SU-DHL-6 (cell line): ENCODE data around the gene C1QL2.

Source experiments
- H2AFZ ChIP-seq: fragments of 200-600 bp; sonication (generic); 2 replicates; pipeline ENCODE4 v1.6.1; 2014; ENCODE audit warnings: low read depth, mild to moderate bottlenecking, moderate library complexity, mixed read lengths, antibody characterized with exemption, low read length; ENCODE audit not compliant: severe bottlenecking
- H3F3A ChIP-seq: fragments of 200-600 bp; shearing (Covaris generic); 2 replicates; pipeline ENCODE4 v1.6.0; 2016; ENCODE audit warnings: antibody characterized with exemption, mild to moderate bottlenecking; ENCODE audit not compliant: insufficient read depth
- H3K27ac ChIP-seq: fragments of 200-600 bp; sonication (generic); 2 replicates; pipeline ENCODE4 v1.5.1; 2016; ENCODE audit warnings: low read depth, mild to moderate bottlenecking, low read length, moderate library complexity, mixed read lengths
- H3K27me3 ChIP-seq: fragments of 200-600 bp; sonication (generic), shearing (Covaris generic); 2 replicates; pipeline ENCODE4 v1.6.0; 2014; ENCODE audit warnings: mild to moderate bottlenecking, low read length
- H3K36me3 ChIP-seq: fragments of 200-600 bp; sonication (generic); 2 replicates; pipeline ENCODE4 v1.6.1; 2014; ENCODE audit warnings: mild to moderate bottlenecking, low read length, mixed read lengths
- H3K4me2 ChIP-seq: fragments of 300-600, 200-600 bp; shearing (Covaris generic), sonication (generic); 2 replicates; pipeline ENCODE4 v1.6.0; 2014; ENCODE audit warnings: low read length, low read depth, mild to moderate bottlenecking; ENCODE audit not compliant: poor library complexity, severe bottlenecking
- H3K4me3 ChIP-seq: fragments of 200-600 bp; sonication (generic); 2 replicates; pipeline ENCODE4 v1.5.1; 2014; ENCODE audit warnings: antibody characterized with exemption, low read length, mild to moderate bottlenecking, mixed read lengths; ENCODE audit not compliant: insufficient read depth, poor library complexity, severe bottlenecking
- H3K79me2 ChIP-seq: fragments of 200-600 bp; sonication (generic); 2 replicates; pipeline ENCODE4 v1.6.1; 2014; ENCODE audit warnings: mild to moderate bottlenecking, low read length, moderate library complexity; ENCODE audit not compliant: insufficient read depth
- H3K9ac ChIP-seq: fragments of 200-600 bp; sonication (generic); 2 replicates; pipeline ENCODE4 v1.7.0; 2014; ENCODE audit warnings: mild to moderate bottlenecking, low read length
- H3K9me2 ChIP-seq: fragments of 200-600 bp; sonication (generic); replicated peaks from 2 replicates; pipeline ENCODE4 v1.6.1; 2014; ENCODE audit warnings: low read length; ENCODE audit not compliant: insufficient read depth
- H3K9me3 ChIP-seq: fragments of 200-600 bp; sonication (generic); 2 replicates; pipeline ENCODE4 v1.6.1; 2014; ENCODE audit warnings: low read length, mixed read lengths; ENCODE audit not compliant: insufficient read depth
- H4K20me1 ChIP-seq: fragments of 200-600 bp; sonication (generic); 2 replicates; pipeline ENCODE4 v1.6.1; 2014; ENCODE audit warnings: low read depth, mild to moderate bottlenecking, antibody characterized with exemption, low read length, moderate library complexity, mixed read lengths
- EZH2phosphoT487 ChIP-seq: fragments of 200-600 bp; sonication (generic), shearing (Covaris generic); conservative IDR thresholded peaks from 2 replicates; pipeline ENCODE4 v1.6.1; 2018; ENCODE audit warnings: mild to moderate bottlenecking, antibody characterized with exemption, low read length, moderate library complexity, mixed read lengths
- TF ChIP-seq, protein P1 (sequence below): fragments of 200-600 bp; sonication (generic); IDR thresholded peaks from one replicate; pipeline ENCODE4 v1.5.1; 2017; ENCODE audit warnings: antibody characterized with exemption, mild to moderate bottlenecking, low read length, moderate library complexity; ENCODE audit not compliant: insufficient read depth, poor library complexity, severe bottlenecking

The C1QL2 gene

DNA sequence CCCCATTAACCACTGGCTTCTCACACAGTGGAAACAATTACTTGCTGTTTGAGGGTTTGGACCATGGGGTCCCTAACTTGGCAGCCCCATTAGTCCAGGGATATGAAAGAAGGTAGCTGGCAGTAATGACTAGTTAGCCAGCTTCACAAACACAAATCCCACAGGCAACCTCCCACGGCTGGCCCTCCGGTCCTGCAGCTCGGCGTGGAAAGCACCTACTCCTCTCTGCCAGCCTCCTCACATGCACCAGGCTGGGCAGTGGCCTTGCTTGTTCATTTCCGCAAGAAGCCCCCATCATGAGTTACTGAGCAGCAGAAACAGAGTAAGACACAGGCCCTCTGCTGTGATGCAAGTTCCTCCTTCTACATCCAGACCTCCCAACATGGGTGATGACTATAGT lies 13.7 kb downstream of the C1QL2 start:
- no peak overlapping the region for H3K27ac ChIP-seq
- no peak overlapping the region for H3K9ac ChIP-seq
- no peaks in the 10 kb centered on the region for H3K79me2 ChIP-seq
- H3K4me2 ChIP-seq, result no peak overlapping the region
- no peaks in the 10 kb centered on the region for H4K20me1 ChIP-seq
- H3F3A ChIP-seq, result no peaks in the 10 kb centered on the region
- H3K9me2 ChIP-seq, result no peaks in the 10 kb centered on the region
- no peaks in the 10 kb centered on the region for H3K27me3 ChIP-seq
- TF ChIP-seq, protein P1, sequence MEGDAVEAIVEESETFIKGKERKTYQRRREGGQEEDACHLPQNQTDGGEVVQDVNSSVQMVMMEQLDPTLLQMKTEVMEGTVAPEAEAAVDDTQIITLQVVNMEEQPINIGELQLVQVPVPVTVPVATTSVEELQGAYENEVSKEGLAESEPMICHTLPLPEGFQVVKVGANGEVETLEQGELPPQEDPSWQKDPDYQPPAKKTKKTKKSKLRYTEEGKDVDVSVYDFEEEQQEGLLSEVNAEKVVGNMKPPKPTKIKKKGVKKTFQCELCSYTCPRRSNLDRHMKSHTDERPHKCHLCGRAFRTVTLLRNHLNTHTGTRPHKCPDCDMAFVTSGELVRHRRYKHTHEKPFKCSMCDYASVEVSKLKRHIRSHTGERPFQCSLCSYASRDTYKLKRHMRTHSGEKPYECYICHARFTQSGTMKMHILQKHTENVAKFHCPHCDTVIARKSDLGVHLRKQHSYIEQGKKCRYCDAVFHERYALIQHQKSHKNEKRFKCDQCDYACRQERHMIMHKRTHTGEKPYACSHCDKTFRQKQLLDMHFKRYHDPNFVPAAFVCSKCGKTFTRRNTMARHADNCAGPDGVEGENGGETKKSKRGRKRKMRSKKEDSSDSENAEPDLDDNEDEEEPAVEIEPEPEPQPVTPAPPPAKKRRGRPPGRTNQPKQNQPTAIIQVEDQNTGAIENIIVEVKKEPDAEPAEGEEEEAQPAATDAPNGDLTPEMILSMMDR, result no peak
- TF ChIP-seq EZH2phosphoT487, result no peak
- no peak overlapping the region for H3K4me3 ChIP-seq
- H3K9me3 ChIP-seq, result no peaks in the 10 kb centered on the region
- no peak overlapping the region for H2AFZ ChIP-seq
- H3K36me3 ChIP-seq, result no peaks in the 10 kb centered on the region

DNA sequence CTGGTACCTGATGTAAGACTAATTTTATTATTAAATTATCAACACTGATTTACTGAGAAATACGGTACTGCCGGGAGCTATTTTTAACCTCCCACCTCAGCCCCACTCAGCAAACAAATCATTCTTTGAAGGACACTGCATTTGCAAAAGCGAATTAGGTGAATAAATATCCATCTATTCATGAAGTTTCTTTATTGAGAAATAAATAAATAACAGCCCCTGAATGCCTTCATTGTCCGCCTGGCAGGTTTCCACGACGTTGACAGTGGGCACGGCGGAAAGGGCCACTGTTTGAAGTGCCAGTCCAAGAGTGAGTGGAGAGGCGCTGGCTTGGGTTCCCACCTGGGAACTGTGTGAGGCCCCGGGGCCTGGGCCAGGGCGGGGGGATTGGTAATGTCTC lies 15.7 kb downstream of the C1QL2 start:
- Histone ChIP-seq H4K20me1 (no peaks in the 10 kb centered on the region), H3K4me3 (no peak overlapping the region), H3K27me3 (no peaks in the 10 kb centered on the region), H2AFZ (no peak overlapping the region), H3K4me2 (no peak overlapping the region), H3K9ac (no peak overlapping the region), H3K36me3 (no peaks in the 10 kb centered on the region), H3K79me2 (no peaks in the 10 kb centered on the region), H3K9me3 (no peaks in the 10 kb centered on the region), H3F3A (no peaks in the 10 kb centered on the region), H3K27ac (no peak overlapping the region), H3K9me2 (no peaks in the 10 kb centered on the region)
- TF ChIP-seq, protein P1, result no peak
- no peak for TF ChIP-seq EZH2phosphoT487

DNA sequence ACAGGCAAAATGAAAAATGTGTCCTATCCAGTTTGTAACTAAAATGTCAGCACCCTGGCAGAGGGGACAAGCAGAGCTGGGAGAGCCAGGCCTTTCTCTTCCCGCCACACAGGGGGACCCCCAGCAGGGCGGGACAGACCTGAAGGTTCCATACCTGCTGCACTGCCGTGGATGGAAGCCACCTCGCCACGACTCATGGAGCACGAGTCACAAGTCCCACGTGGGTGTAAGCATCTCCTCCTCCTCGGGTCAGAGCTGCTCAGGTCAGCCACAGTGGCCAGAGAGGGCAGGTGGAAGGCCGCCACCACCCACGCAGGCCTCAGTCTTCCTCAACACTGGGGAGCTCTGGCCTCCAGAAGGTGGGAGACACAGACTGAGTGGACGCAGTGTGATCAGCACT lies 21.0 kb downstream of the C1QL2 start:
- H2AFZ ChIP-seq, result no peak overlapping the region
- H3K79me2 ChIP-seq, result no peaks in the 10 kb centered on the region
- no peaks in the 10 kb centered on the region for H3K9me2 ChIP-seq
- H3K36me3 ChIP-seq, result no peaks in the 10 kb centered on the region
- H3K4me2 ChIP-seq, result no peak overlapping the region
- H3K9ac ChIP-seq, result no peak overlapping the region
- no peaks in the 10 kb centered on the region for H4K20me1 ChIP-seq
- no peaks in the 10 kb centered on the region for H3K9me3 ChIP-seq
- no peaks in the 10 kb centered on the region for H3F3A ChIP-seq
- no peak overlapping the region for H3K4me3 ChIP-seq
- TF ChIP-seq, protein P1, result no peak
- TF ChIP-seq EZH2phosphoT487, result no peak
- no peak overlapping the region for H3K27ac ChIP-seq
- no peaks in the 10 kb centered on the region for H3K27me3 ChIP-seq
